ENCODE measurements around the gene PRKN. TPM values are rescaled to one million over a fixed set of nuclear protein-coding genes. Genes with fewer than 3 reads are reported as not detected.

Gene PRKN
- 0.63 and 2.3 TPM in 2 replicates for total RNA-seq (2014; rRNA removed; shearing (Covaris generic))
- polyA plus RNA-seq (2016; fragmentation: Nextera tagmentation; extraction: Ambion mirVana), result 1.2 and 1.4 TPM in 2 replicates

DNA sequence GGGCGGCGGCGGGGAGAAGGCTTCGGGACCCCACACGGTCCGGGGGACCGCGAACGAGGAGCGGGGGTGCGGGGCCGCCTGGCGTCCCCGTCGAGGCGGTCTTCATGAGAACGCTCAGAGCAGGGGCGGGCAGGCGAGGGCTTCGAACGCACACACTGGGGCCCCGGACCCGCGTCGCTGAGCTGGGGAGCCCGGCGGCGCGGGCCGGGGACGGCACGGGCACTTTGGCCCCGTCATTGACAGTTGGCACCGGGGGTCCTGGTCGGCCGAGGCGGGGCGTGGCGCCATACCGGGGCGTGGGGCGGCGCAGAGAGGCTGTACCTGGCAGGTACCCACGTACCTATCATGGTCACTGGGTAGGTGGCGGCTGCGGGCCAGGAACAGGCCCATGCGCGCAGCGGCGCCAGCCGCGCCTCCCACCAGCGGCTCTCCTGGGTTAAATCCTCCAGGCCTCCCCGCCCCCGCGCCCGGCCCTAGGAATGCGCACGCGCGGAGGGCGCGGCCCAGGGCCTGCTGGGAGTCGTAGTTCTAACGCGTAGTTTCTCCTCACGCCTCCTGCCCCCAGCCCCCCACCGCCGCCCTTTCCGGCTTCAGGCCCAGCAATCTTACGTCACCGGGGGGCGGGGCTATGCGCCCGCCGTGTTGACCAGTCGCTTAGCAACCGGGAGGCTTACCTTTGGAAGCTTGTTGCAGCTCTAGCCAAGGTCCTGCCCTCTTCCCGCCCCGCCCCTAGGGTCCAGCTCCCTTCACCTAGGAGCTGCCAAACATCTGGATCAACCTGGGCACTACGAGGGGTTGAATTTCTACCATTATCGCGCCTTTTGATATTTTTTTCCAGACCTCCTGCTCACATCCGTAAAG, at the start of gene PRKN, which contains the start of gene PACRG:
Gene PRKN, minus strand, starts transcription at position 445 of the 861 bp plus-strand sequence.
Gene PACRG, plus strand, starts transcription at position 653 of the 861 bp plus-strand sequence.
- in situ Hi-C loops (cut with MboI), result no loop called here
- 2 to 5% methylated on average over 52 to 63 of the region's 84 CpGs for WGBS, 2 experiments (ENCODE audit: low coverage in 1 of 2, low lambda C conversion rate in 2 of 2, missing lambda C conversion rate in 2 of 2)
- H3K9ac ChIP-seq, result peak within 1 kb of the TSS; percentile 89

DNA sequence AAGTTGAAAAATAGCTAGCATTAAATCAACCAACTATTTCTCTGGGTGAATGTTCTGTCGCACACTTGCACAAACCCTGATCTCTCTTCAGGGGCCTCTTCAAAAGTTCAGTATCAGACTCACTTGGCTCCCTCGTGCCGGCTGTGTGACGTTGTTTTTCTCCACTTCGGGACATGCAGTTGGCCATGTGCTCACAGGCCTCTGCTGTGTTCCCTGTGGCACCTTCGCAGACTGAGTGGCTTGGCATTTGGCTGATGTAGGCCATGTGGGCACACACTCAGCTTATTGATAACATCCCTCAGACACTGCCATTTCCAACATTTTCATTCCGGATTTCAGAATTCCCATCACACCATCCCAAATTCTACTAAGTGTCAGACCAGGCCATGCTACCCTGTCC, 49.5 kb upstream of the PRKN start:
- in situ Hi-C loops (cut with MboI), result no loop called here
- Histone ChIP-seq H3K9me3 (ENCODE audit: low read depth) (no peaks in the 10 kb centered on the region), H3K4me2 (ENCODE audit: unreplicated experiment) (no peak overlapping the region), H3K4me1 (ENCODE audit: insufficient read depth) (no peaks in the 10 kb centered on the region), H3K9me2 (ENCODE audit: insufficient read depth) (no peaks in the 10 kb centered on the region), H2AFZ (no peak overlapping the region), H3K27ac (no peak overlapping the region), H4K20me1 (ENCODE audit: insufficient read depth) (no peaks in the 10 kb centered on the region), H3K79me2 (ENCODE audit: insufficient read depth) (no peaks in the 10 kb centered on the region), H3F3A (ENCODE audit: insufficient read depth) (no peaks in the 10 kb centered on the region), H3K4me3 (no peak overlapping the region), H3K27me3 (replicated peaks; ENCODE audit: insufficient read depth) (no peaks in the 10 kb centered on the region), H3K36me3 (ENCODE audit: low read depth) (no peaks in the 10 kb centered on the region), H3K9ac (no peak overlapping the region)
- DNase-seq, result no peak
- 29 to 34% methylated on average over 7 of the region's 7 CpGs for WGBS, 2 experiments (ENCODE audit: low coverage in 1 of 2, low lambda C conversion rate in 2 of 2, missing lambda C conversion rate in 2 of 2)
- no peak for TF ChIP-seq EZH2 (IDR thresholded peaks at IDR 0.05; ENCODE audit: insufficient read depth, poor library complexity, severe bottlenecking)
- TF ChIP-seq EZH2phosphoT487 (IDR thresholded peaks at IDR 0.05; ENCODE audit: insufficient read depth, low read depth), result no peak

More for the DNA sequence above, at the start of gene PRKN, which contains the start of gene PACRG:
- Histone ChIP-seq H3F3A (ENCODE audit: insufficient read depth) (no peaks in the 10 kb centered on the region), H3K4me2 (ENCODE audit: unreplicated experiment) (peak within 1 kb of the TSS; percentile 88), H3K27me3 (replicated peaks; ENCODE audit: insufficient read depth) (no peaks in the 10 kb centered on the region), H3K9me2 (ENCODE audit: insufficient read depth) (no peaks in the 10 kb centered on the region), H3K4me1 (ENCODE audit: insufficient read depth) (no peaks in the 10 kb centered on the region), H3K27ac (peak within 1 kb of the TSS; percentile 28), H3K36me3 (ENCODE audit: low read depth) (no peaks in the 10 kb centered on the region), H3K9me3 (ENCODE audit: low read depth) (no peaks in the 10 kb centered on the region), H4K20me1 (ENCODE audit: insufficient read depth) (no peaks in the 10 kb centered on the region), H2AFZ (peak within 1 kb of the TSS; percentile 99), H3K4me3 (peak within 1 kb of the TSS; percentile 86), H3K79me2 (ENCODE audit: insufficient read depth) (no peaks in the 10 kb centered on the region)
- DNase-seq, result peak; percentile 99
- TF ChIP-seq EZH2 (IDR thresholded peaks at IDR 0.05; ENCODE audit: insufficient read depth, poor library complexity, severe bottlenecking) (no peak), EZH2phosphoT487 (IDR thresholded peaks at IDR 0.05; ENCODE audit: insufficient read depth, low read depth) (no peak)

DNA sequence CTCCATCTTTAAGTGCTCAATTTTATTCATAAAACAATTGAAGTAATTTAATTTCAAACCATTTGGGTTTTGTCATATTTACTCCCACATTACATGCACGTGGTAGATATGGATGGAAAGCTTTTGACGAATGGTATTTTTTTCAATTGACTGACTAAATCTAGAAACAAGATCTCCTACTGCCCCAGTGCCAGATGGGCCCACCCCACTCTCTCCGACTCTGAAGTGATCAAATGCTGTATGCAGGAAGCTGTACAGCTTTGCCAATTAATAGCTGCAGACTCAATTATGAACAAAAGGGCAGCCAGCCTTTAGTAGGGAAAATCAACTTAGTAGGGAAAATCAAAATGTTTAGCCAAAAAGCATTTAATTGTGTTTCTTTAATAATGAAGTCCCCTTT, 46.4 kb upstream of the PRKN start:
- Histone ChIP-seq H3K9ac (no peak overlapping the region), H3K9me3 (ENCODE audit: low read depth) (no peaks in the 10 kb centered on the region), H3K4me2 (ENCODE audit: unreplicated experiment) (no peak overlapping the region), H3K79me2 (ENCODE audit: insufficient read depth) (no peaks in the 10 kb centered on the region), H4K20me1 (ENCODE audit: insufficient read depth) (no peaks in the 10 kb centered on the region), H3F3A (ENCODE audit: insufficient read depth) (no peaks in the 10 kb centered on the region), H3K27ac (no peak overlapping the region), H3K36me3 (ENCODE audit: low read depth) (no peaks in the 10 kb centered on the region), H3K4me3 (no peak overlapping the region), H3K9me2 (ENCODE audit: insufficient read depth) (no peaks in the 10 kb centered on the region), H2AFZ (no peak overlapping the region), H3K4me1 (ENCODE audit: insufficient read depth) (no peaks in the 10 kb centered on the region), H3K27me3 (replicated peaks; ENCODE audit: insufficient read depth) (no peaks in the 10 kb centered on the region)
- TF ChIP-seq EZH2 (IDR thresholded peaks at IDR 0.05; ENCODE audit: insufficient read depth, poor library complexity, severe bottlenecking) (no peak), EZH2phosphoT487 (IDR thresholded peaks at IDR 0.05; ENCODE audit: insufficient read depth, low read depth) (no peak)
- 53 to 55% methylated on average over 3 of the region's 3 CpGs for WGBS, 2 experiments (ENCODE audit: low coverage in 1 of 2, low lambda C conversion rate in 2 of 2, missing lambda C conversion rate in 2 of 2)
- in situ Hi-C loops (cut with MboI), result no loop called here
- no peak for DNase-seq

DNA sequence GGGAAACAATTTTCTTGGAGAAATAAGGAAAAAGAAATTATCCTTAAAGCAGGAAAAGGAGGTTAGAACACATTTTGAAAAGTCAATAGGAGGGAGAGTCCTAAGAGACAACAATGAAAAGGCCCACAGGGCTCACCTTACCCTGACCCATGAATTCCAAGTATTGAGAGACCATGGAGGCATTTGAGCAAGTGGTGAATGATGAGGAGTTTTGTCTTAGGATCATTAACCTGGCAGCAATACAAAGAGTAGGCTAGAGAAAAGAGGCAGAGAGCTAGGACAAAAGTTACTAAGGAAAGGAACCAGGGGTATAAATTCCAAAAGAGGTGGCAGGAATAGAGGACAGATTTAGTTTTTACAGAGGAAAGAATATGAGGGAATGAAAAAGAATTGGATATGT, 44.9 kb upstream of the PRKN start:
- Histone ChIP-seq H3K79me2 (ENCODE audit: insufficient read depth) (no peaks in the 10 kb centered on the region), H3K9me2 (ENCODE audit: insufficient read depth) (no peaks in the 10 kb centered on the region), H4K20me1 (ENCODE audit: insufficient read depth) (no peaks in the 10 kb centered on the region), H3K9ac (no peak overlapping the region), H3K4me2 (ENCODE audit: unreplicated experiment) (no peak overlapping the region), H2AFZ (no peak overlapping the region), H3K4me3 (no peak overlapping the region), H3K4me1 (ENCODE audit: insufficient read depth) (no peaks in the 10 kb centered on the region), H3K36me3 (ENCODE audit: low read depth) (no peaks in the 10 kb centered on the region), H3F3A (ENCODE audit: insufficient read depth) (no peaks in the 10 kb centered on the region), H3K27ac (no peak overlapping the region), H3K27me3 (replicated peaks; ENCODE audit: insufficient read depth) (no peaks in the 10 kb centered on the region), H3K9me3 (ENCODE audit: low read depth) (no peaks in the 10 kb centered on the region)
- in situ Hi-C loops (cut with MboI), result no loop called here
- no peak for TF ChIP-seq EZH2phosphoT487 (IDR thresholded peaks at IDR 0.05; ENCODE audit: insufficient read depth, low read depth)
- TF ChIP-seq EZH2 (IDR thresholded peaks at IDR 0.05; ENCODE audit: insufficient read depth, poor library complexity, severe bottlenecking), result no peak
- DNase-seq, result no peak
